IPS-18c (cell line): ENCODE results near the gene SPACA4.

Source experiments
- H3K4me3 ChIP-seq: 2 replicates; pipeline ENCODE4 v1.7.0; 2013; ENCODE audit warnings: low read depth, mild to moderate bottlenecking, low read length, moderate library complexity; ENCODE audit not compliant: insufficient read depth
- H3K9me3 ChIP-seq: one replicate; pipeline ENCODE4 v1.6.1; 2013; ENCODE audit warnings: mild to moderate bottlenecking, low read length, moderate library complexity; ENCODE audit not compliant: control insufficient read depth, insufficient read depth

SPACA4 gene

DNA sequence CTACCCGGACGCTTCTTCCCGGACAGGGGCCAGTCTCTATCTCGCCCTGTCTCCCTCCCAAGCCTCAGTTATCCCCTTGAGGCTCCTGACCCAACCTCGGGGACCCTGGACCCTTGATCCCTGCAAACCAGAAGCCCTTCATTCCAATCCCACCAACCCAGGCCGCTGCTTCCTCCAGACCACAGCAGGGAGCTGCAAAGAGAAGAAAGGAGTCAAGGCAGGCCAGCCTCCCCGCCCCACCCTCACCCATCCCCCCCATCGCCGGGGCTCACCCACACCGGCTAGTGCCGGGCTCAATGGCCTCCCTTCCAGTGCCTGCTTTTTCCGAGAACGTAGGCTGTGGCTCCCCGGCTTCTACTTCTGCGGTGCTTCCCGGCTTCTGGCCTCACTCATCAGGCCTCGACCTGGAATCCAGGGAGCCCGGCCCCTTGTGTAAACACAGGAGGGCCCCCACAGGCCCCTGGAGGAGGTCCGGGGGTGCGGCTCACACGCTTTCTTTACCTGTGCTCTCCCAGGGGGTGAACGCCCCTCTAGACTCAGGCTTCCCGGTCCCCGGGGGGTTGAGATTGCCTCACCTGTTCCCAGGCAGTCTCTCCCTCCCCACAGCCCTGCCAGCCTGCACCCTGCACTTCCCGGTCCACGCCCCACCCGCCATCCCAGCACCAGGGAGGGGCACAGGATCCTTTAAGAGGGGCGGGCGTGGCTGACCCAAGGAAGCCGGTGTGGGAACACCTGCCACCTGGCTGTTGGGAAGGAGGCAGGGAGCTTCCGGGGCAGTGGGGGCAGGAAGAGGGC lies 8.1 kb downstream of the SPACA4 start, which contains the start of gene FAM83E:
FAM83E (minus strand) TSS at position 641 of the 795 bp plus-strand sequence. CDS start 1,704 bp downstream, outside the sequence.
- peak within 1 kb of the TSS; percentile 34 for H3K4me3 ChIP-seq
- H3K9me3 ChIP-seq = no peaks in the 10 kb centered on the region

DNA sequence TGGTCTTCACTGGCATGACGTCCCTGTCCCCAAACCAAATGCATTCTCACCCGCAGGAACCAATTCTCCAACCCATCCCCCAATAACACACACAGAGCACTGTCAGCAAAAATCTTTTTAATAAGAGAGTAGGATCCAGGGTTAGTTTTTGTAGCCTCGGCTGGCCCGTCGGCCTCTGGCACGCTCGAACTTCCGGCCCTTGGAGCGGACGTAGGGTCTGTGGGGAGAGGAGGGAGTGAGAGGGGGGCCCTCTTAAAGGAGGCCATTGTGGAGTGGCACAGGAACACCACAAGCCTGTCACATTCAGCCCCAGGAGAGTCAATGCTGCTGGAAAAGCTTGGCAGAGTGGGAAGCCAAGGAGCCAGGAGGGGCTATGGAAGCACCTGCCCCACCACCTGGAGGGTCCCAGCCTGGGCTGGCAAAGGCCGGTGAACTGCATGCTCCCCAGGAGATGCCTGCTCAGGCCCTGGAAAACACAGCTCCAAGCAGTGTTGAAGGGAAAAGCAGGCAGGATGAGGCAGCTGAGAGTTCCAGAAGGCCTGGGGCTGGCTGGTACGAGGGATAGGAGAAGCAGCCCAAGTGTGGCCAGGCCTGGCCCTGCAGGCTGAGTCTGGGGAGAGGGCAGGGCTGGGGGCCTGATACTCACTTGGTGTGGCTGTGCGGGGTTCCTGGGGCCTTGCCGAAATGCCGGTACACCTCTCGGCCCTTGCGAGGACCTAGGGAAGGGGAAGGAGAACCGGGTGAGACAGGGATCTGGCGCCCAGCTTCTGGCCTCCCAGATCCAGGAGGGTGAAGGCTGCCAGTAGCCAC lies 8.9 kb downstream of the SPACA4 start:
- H3K9me3 ChIP-seq = no peaks in the 10 kb centered on the region
- peak overlapping the region; percentile 34 for H3K4me3 ChIP-seq

DNA sequence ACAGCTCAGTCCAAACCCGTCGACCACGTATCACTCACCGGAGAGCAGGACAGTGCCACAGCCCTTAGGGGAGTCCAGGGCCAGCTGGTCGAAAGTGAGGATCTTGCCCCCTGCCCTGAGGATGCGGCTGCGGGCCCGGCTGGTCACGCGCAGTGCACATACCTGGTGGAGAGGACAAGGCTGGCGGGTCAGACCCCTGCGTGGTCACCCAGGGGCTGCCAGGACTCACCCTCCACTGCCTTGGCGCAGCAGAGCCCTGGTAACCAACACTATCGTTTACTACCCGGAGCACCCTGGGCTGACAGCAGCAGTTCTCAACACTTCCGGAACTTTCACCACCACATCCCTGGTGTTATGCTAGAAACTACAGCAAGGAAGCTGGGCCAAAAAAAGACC lies 9.5 kb downstream of the SPACA4 start:
- Histone ChIP-seq H3K4me3 (no peak overlapping the region), H3K9me3 (no peaks in the 10 kb centered on the region)

DNA sequence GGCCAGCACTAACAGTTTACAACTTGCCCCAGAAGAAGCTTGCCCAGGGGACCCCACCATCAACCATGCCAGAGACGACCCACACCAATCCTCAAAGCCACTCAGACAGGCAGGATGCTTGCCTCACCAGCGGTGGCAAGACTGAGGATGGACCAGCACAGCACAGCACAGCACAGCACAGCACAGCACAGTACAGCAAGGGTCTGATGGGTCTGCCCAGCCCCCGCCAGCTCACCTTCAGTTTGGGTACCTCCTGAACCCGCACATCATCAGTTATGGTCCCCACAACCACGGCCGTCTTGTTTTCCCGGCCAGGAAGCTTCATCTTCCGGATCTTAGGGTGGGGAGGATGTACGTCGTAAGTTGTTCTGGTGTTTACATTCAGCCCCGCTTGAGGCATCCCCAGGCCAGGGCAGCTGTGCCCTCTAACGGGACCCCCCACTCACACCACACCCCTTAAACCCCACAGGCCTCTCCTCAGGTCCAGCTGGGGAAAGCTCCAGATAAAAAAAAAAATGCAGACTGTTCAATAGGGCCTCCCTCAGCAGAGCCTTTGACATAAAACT lies 10.0 kb downstream of the SPACA4 start:
- no peaks in the 10 kb centered on the region for H3K9me3 ChIP-seq
- H3K4me3 ChIP-seq = no peak overlapping the region

DNA sequence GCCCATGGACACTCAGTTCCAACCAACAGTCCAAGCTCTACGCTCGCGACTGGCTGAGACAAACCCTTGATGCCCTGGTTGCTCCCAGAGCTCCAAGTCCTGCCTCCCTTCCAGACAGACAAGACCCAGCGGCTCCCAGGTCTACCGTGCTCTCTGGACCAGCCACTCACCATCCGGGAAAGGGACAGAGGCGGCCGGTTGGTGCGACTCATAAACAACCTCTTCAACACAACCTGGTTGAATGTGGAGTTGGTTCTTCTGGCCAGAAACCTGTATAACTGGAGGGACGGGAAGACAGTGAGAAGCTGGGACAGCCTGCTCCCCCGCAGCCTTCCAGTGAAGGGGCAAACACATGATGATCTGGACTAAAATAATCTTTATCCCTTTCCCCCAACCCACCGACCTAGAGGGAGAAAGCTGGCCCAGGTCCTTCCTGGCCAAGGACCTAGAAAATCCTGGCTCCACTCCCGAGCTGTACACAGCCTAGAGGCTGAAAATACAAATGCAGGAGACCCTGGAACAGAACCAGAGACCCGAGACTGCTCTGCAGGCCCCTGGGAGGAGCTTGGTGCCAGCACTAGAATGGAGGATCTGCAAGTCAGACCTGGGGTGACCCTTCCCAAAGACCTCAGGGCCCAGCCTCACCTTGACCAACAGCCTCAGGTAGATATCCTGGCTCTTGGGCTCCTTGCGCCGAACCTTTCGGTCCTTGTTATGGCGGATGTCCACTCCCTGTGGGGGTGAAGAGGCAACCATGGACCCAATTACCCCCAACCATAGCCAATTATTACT lies 10.8 kb downstream of the SPACA4 start:
- Histone ChIP-seq H3K4me3 (peak overlapping the region; percentile 99), H3K9me3 (no peaks in the 10 kb centered on the region)

DNA sequence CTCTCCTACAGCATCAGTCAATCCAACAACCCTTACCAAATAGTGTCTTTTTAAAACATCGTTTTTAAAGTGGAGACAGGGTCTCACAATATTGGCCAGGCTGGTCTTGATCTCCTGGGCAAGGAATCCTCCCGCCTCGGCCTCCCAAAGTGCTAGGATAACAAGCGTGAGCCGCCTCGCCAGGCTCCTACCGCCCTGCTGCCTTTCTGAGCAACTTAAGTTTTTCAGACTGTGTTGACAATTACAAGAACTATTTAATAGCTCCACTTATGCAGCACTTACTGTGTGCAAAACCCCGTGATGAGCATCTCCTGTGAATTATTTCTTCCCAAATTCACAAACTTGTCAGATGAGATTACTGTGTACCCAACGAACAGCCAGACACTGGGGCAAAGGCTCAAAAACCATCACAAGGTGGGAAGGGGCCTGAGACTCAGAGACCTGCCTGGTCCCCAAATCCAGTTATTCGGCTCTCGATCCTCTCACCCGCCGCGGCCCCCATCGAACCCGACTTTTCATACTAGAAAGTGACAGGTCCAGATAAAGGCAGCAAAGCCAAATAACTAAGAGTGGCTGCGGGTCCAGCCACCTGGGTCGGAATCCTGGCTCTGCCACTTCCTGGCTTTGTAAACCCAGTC lies 11.9 kb downstream of the SPACA4 start:
- H3K4me3 ChIP-seq = peak overlapping the region; percentile 99
- no peaks in the 10 kb centered on the region for H3K9me3 ChIP-seq

DNA sequence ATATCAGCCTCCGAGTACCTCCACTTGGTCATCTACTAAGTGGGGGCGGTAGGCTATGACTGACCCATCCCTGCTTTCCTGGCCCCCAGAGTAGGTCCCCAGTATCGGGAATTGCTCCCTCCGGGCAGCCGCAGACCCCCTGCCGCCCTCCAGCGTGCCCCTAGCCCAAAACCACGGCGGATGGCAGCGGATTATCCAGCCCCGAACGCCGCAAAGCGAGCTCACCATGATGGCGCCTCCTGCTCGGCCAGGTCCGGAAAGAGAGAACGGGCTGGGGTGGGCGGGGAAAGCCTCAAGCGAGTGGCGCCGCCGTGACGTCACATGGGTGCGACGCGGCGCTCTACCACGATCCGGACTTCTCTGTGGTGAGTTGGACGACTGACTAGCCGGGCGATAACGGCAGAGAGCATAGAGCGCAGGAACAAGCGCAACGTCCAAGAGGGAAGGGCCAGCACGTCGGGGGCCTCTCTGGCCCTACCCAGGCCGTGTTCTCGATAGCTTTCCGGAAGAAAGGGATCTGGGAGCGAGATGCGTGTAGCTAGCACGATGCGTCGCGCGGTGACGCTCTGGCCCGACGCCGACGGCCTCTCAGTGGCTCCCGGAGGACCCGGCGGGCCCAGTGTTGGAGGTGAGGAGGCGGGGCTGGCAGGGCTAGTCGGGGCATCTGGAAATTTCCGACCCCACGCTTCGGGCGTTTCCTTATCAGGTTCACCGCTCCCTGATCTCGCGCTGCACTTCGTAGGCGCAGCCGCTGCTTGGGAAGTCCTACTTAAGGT lies 12.6 kb downstream of the SPACA4 start, which contains the start of the genes RPL18 and SPHK2:
RPL18 (minus strand) TSS at position 263 of the 776 bp plus-strand sequence; CDS start at position 228, 35 bp downstream.
SPHK2 (plus strand) TSS at position 591 of the 776 bp plus-strand sequence. CDS start 1,009 bp downstream, outside the sequence.
- Histone ChIP-seq H3K4me3 (peak within 1 kb of the TSS; percentile 99), H3K9me3 (no peaks in the 10 kb centered on the region)

DNA sequence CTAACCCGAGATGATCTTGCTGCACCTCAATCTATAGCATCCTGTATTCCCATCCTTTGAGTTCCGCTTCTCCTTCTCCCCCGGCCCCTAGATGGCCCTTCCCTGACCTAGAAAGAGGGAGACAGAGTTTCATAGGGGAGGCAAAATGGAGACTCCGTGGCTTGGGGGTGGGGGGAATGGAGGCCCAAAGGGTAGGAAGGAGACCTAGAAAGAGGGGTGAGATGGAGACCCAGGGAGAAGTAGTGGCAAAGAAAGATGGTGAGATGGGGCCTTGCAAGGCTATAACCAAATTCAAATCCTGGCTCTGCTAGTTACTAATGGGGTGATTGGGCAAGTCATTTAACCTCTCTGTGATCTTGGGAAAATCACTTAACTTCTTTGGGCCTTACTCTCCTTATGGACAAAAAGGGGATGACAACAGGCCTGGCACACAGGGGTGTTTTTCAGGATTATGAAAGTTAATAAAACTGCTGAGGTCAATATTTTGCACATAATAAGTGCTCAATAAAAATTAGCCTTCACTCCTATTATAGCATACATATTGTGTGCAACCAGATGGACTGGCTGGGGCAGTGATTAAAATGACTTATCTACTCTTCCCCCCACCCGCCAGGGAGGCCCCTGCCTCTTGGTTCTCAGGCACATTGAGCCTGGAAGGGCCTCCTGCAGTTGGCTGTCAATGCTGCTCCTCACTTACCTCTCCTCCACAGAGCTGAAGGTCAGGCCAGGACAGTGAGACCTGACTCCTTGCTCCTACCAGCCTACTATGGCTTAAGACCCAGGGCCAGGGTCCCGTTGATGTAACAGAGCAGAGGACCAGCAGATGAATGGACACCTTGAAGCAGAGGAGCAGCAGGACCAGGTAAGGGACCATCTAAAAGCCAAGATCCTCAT lies 13.4 kb downstream of the SPACA4 start:
- Histone ChIP-seq H3K4me3 (peak overlapping the region; percentile 99), H3K9me3 (no peaks in the 10 kb centered on the region)

DNA sequence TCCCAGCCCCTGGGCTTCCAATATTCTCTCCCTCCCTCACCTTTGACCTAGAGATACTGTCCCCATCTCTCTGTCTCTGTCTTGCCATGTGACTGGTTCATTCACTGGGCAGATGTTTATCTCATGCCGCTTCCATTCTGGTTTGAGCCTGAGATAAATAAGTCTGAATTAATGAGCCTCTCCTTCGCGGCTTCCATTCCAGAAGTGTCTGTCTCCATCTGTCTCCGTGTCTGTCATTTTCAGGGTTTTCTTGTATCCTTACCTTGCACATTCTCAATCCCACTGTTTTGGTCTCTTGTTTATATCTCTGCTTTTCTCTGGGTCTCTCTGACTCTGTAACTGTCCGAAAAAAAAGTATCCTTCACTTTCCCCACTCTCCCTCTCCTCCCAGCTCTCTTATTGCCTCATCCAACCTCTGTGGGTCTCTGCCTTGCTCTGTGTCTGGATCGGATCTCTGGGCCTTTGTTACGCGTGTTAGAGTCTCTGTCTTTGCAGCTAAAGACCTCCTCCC lies 17.1 kb downstream of the SPACA4 start:
- H3K9me3 ChIP-seq = no peaks in the 10 kb centered on the region
- H3K4me3 ChIP-seq = peak overlapping the region; percentile 41

DNA sequence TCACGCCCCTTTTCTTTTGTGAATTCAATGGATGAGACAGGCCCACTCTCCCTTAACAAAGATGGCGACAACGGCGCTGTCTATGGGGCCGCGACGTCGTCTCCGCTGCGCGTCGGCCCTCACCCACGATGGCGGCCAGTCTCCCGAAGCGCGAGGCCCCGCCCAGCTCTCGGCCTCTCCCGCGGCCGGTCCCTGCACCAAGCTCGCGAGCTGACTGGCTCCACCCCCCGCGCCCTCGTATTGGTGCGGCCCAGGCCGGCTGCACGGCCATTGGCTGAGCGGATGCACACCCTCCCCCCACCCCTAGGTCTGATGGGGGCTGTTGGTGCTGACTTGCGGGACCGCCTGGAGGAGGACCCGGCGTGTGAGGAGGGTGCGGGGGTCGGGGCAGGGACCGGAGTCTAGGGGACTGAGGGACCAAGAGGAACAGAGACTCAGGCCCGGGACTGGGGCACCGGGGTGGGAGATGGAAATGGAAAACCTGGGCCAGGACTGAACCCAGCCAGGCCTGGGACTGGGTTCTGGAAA lies 17.6 kb downstream of the SPACA4 start:
- Histone ChIP-seq H3K4me3 (peak overlapping the region; percentile 81), H3K9me3 (no peaks in the 10 kb centered on the region)

DNA sequence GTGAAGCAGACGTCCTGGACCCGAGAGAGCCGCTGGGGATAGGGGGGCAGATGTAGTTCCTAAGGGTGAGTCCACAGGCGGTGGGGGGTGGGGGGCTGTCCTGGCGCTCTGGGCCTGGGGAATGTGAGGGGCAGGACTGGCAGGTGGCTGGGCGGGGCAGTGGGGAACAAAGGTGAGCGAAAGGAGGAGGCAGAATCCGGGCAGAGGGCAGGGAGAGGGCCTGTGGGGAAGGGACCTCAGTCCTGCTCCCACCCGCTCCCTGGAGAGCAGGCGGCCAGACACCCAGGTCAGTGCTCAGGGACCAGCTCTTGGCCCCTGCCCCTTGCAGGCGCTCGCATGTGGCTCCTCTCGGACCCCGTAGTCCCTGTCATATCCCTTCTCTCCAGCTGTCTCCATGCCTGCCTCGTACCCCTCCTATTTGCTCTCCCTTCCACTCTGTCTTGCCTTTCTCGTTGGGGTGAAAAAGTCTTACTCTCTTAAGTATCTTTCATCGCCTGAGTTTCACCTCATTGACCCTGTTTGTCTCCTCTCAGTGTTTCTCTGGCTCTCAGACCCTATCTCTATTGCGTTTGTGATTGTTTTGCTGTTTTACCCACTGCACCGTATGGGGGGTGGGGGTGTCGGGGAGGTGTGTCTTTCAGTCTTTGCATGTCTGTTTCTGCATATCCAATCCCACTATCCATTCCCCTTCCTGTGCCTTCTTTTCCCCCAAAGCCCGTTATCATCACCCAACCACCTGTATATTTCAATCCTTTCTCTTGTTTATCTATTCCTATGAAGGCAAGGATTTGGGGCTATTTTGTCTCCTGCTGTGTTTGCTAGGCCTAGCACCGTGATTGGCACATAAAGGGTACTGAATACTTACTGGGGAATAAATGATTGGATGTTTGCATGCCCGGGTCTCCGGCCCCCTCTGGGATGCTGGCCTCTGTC lies 18.5 kb downstream of the SPACA4 start:
- no peaks in the 10 kb centered on the region for H3K9me3 ChIP-seq

DNA sequence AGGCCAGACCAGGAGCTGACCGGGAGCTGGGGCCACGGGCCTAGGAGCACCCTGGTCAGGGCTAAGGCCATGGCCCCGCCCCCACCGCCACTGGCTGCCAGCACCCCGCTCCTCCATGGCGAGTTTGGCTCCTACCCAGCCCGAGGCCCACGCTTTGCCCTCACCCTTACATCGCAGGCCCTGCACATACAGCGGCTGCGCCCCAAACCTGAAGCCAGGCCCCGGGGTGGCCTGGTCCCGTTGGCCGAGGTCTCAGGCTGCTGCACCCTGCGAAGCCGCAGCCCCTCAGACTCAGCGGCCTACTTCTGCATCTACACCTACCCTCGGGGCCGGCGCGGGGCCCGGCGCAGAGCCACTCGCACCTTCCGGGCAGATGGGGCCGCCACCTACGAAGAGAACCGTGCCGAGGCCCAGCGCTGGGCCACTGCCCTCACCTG lies 19.4 kb downstream of the SPACA4 start:
- Histone ChIP-seq H3K9me3 (no peaks in the 10 kb centered on the region), H3K4me3 (no peak overlapping the region)

More for the DNA sequence above, 18.5 kb downstream of the SPACA4 start:
- peak overlapping the region; percentile 81 for H3K4me3 ChIP-seq

DNA sequence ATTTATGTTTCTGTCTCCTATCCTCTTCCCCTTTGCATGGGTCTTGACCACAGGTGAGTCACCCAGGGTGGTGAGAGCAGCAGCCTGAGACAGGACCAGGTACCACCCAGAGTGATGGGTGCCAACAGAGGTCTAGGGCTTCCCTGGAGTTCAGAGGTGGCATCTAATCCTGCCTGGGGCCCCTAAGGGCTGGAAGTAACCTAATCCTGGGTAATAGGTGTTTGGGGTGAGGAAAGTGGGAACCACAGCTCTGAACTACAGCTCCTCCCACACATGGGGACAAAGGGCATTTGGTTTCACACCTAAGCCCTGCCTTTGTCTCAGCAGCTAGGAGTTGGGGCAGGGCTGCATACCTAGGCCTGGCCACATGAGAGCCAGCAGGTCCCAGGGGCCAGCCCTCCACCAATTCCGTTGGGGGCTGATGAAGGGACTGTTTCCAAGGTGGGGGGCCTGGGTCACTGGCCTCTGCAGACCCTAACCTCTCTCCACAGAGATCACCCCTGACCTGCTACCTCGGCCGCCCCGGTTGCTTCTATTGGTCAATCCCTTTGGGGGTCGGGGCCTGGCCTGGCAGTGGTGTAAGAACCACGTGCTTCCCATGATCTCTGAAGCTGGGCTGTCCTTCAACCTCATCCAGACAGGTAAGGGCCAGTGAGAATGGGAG lies 20.8 kb downstream of the SPACA4 start:
- H3K4me3 ChIP-seq = no peak overlapping the region
- H3K9me3 ChIP-seq = no peaks in the 10 kb centered on the region
